ENCODE results near the gene SLC2A6.

The SLC2A6 gene

GRCh38 chr9:133421615-133422542 lies 57.0 kb downstream of the SLC2A6 start, which contains the start of gene ADAMTS13:
Gene ADAMTS13, plus strand, starts transcription at chr9:133422367. Its CDS starts 77 bp downstream, at chr9:133422444.
- in situ Hi-C loops (cut with MboI; ENCODE audit: low sequenced_read_pairs, unreplicated experiment): no loop called here
- TF ChIP-seq CTCF (IDR thresholded peaks at IDR 0.05; ENCODE audit: borderline replicate concordance, control extremely low read depth, extremely low read depth, insufficient read depth, missing control alignments): peak; percentile 12
- peak; percentile 83 for DNase-seq (ENCODE audit: low spot score)

Data from GM13976 (cell line).